Right atrium auricular region (tissue), 2 donors: ENCODE measurements around the gene PGP. TPM values are rescaled to one million over a fixed set of nuclear protein-coding genes. Genes with fewer than 3 reads are reported as not detected.
A peak's percentile ranks its signal among the peaks of the same experiment; 100 is the strongest.
"Not testable (repeated sequence)": the region's sequence is repeated elsewhere in the genome, so short reads cannot be mapped to it uniquely, and the experiment has no call there.

Source experiments
- DNase-seq: peaks from one replicate; pipeline ENCODE4 v3.0.0-alpha.2; 2019; ENCODE audit warnings: low spot score
- H3K27ac ChIP-seq, 2 donors: fragments of 200-600 bp; sonication (generic); 1 replicate in 1 of 2; 2 replicates in 1 of 2; pipeline ENCODE4 v1.5.1; 2016 to 2019
- H3K27me3 ChIP-seq, 2 donors: fragments of 200-600 bp; sonication (generic); one replicate each; pipeline versions ENCODE4 v1.5.1 to v1.6.0; 2017 to 2019
- H3K36me3 ChIP-seq: fragments of 200-600 bp; sonication (generic); one replicate; pipeline ENCODE4 v1.5.1; 2016
- H3K4me1 ChIP-seq, 2 donors: fragments of 200-600 bp; sonication (generic); one replicate each; pipeline versions ENCODE4 v1.5.1 to v1.6.0; 2017 to 2019
- H3K4me3 ChIP-seq, 2 donors: fragments of 200-600 bp; sonication (generic); 1 replicate in 1 of 2; 2 replicates in 1 of 2; pipeline ENCODE4 v1.5.1; 2017 to 2019; ENCODE audit warnings: mild to moderate bottlenecking in 1 of 2, moderate library complexity in 1 of 2
- H3K9me3 ChIP-seq, 2 donors: fragments of 200-600 bp; sonication (generic); one replicate each; pipeline ENCODE4 v1.5.1; 2019
- total RNA-seq, 2 donors: library from RNA; depleted of rRNA; stranded (reverse); fragments of >200 nt; gene quantifications; one replicate each; pipeline ENCODE4 v1.1.0, GENCODE V29; 2016
- TF ChIP-seq, protein P1 (sequence below), 2 donors: fragments of 200-600 bp; sonication (generic); IDR thresholded peaks; one replicate each; pipeline ENCODE4 v1.5.1; 2019; ENCODE audit warnings: antibody characterized with exemption in 2 of 2

The PGP gene
- total RNA-seq, 2 donors from 2014 or later: 15.5 to 17.7 TPM

DNA sequence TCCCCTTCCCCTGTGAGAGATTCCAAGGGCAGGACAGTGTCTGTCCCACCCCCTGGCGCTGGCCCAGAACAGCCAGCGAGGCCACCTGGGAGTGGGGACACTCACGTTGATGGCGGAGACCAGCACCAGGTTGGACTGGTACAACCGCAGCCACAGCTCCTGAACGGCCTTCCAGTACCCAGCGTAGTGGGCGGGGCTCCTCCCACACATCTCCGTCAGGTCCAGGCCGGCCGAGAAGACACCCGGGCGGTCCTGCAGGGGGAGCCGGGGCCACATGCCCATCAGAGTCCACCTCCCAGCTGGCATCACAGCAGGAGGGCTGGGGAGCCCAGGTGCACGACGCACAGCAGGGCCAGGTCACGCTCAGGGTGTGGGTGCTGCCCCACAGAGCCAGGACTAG lies 29.7 kb upstream of the PGP start:
- H3K9me3 ChIP-seq: no peaks in the 10 kb centered on the region
- H3K4me3 ChIP-seq: no peak overlapping the region
- H3K27me3 ChIP-seq: no peaks in the 10 kb centered on the region
- DNase-seq: no peak
- H3K4me1 ChIP-seq: no peaks in the 10 kb centered on the region
- peaks cover 49% of the 10 kb centered on the region for H3K36me3 ChIP-seq
- TF ChIP-seq, protein P1, sequence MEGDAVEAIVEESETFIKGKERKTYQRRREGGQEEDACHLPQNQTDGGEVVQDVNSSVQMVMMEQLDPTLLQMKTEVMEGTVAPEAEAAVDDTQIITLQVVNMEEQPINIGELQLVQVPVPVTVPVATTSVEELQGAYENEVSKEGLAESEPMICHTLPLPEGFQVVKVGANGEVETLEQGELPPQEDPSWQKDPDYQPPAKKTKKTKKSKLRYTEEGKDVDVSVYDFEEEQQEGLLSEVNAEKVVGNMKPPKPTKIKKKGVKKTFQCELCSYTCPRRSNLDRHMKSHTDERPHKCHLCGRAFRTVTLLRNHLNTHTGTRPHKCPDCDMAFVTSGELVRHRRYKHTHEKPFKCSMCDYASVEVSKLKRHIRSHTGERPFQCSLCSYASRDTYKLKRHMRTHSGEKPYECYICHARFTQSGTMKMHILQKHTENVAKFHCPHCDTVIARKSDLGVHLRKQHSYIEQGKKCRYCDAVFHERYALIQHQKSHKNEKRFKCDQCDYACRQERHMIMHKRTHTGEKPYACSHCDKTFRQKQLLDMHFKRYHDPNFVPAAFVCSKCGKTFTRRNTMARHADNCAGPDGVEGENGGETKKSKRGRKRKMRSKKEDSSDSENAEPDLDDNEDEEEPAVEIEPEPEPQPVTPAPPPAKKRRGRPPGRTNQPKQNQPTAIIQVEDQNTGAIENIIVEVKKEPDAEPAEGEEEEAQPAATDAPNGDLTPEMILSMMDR (IDR thresholded peaks at IDR 0.05): no peak
- no peak overlapping the region for H3K27ac ChIP-seq

DNA sequence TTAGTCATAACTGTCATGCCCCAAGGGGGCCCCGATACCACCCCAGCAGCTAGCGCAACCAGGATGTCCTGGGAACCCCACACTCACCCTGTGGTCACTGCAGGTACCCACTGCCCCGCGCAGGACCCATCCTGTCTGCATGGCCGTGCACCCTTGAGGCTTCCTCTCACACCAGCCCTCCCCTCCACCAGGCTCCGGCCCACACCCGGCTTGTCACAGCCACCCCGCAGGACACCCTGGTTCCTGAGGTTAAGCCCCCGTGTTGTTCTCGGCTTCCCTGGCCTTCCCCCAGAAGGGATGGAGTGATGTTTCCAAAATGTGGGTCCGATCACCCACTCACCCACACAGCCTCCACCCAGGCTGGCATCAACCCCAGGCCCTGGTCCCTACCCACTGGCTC lies 29.1 kb upstream of the PGP start:
- no peak for DNase-seq
- TF ChIP-seq, protein P1 (IDR thresholded peaks at IDR 0.05): no peak
- Histone ChIP-seq H3K27me3 (no peaks in the 10 kb centered on the region), H3K4me1 (no peaks in the 10 kb centered on the region), H3K4me3 (no peak overlapping the region), H3K27ac (no peak overlapping the region), H3K36me3 (peaks cover 49% of the 10 kb centered on the region), H3K9me3 (no peaks in the 10 kb centered on the region)

GRCh38 chr16:2243031-2243528 lies 28.4 kb upstream of the PGP start:
- H3K36me3 ChIP-seq: peaks cover 49% of the 10 kb centered on the region
- TF ChIP-seq, protein P1 (IDR thresholded peaks at IDR 0.05): no peak
- no peaks in the 10 kb centered on the region for H3K9me3 ChIP-seq
- DNase-seq: no peak
- H3K4me1 ChIP-seq: peaks cover 0 to under 1% of the 10 kb centered on the region in 2 donors
- no peak overlapping the region for H3K4me3 ChIP-seq
- H3K27me3 ChIP-seq: no peaks in the 10 kb centered on the region
- no peak overlapping the region for H3K27ac ChIP-seq

DNA sequence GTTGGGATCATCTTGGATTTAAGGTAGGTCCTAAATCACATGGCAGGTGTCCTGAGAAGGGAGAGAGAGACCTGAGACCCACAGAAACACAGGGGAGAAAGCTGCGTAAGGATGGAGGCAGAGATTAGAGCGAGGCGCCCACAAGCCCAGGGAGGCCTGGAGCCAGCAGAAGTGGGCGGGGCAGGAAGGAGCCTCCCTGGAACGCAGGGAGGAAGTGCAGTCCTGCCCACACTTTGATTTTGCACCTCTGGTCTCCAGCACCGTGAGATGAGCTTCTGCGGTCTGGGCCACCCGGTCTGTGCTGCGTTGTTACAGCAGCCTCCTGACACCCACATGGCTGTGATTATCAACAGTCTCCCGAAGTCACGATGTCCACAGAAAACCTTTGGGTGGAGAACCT lies 28.0 kb upstream of the PGP start:
- DNase-seq: no peak
- TF ChIP-seq, protein P1 (IDR thresholded peaks at IDR 0.05): no peak
- no peaks in the 10 kb centered on the region for H3K9me3 ChIP-seq
- no peaks in the 10 kb centered on the region for H3K27me3 ChIP-seq
- H3K4me3 ChIP-seq: no peak overlapping the region
- H3K4me1 ChIP-seq: peaks cover 0 to 6% of the 10 kb centered on the region in 2 donors
- H3K27ac ChIP-seq: no peak overlapping the region
- H3K36me3 ChIP-seq: peaks cover 49% of the 10 kb centered on the region

DNA sequence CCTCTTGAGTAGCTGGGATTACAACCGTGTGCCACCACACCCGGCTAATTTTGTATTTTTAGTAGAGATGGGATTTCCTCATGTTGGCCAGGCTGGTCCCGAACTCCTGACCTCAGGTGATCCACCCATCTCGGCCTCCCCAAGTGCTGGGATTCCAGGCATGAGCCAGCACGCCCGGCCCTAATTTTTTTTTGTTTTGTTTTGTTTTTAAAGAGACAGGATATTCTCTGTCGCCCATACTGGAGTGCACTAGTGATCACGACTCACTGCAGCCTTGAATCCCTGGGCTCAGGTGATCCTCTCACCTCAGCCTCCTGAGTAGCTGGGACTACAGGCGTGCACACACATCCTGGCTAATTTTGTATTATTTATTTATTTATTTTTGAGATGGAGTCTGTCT lies 25.7 kb upstream of the PGP start:
- H3K27ac ChIP-seq, H3K4me3 ChIP-seq, DNase-seq, H3K27me3 ChIP-seq, H3K9me3 ChIP-seq: not testable (repeated sequence)
- Histone ChIP-seq H3K36me3 (peaks cover 40% of the 10 kb centered on the region), H3K4me1 (peaks cover 0 to 25% of the 10 kb centered on the region in 2 donors)

GRCh38 chr16:2238838-2239675 lies 24.4 kb upstream of the PGP start:
- Histone ChIP-seq H3K36me3 (peaks cover 40% of the 10 kb centered on the region), H3K9me3 (no peaks in the 10 kb centered on the region), H3K4me1 (peaks cover 0 to 25% of the 10 kb centered on the region in 2 donors), H3K27ac (peak overlapping the region in 1 of 2 donors; percentile 7), H3K27me3 (no peaks in the 10 kb centered on the region), H3K4me3 (no peak overlapping the region)
- TF ChIP-seq, protein P1 (IDR thresholded peaks at IDR 0.05): no peak
- no peak for DNase-seq
